Measurements from ENCODE around the gene LY6G6F. TPM values are rescaled to one million over a fixed set of nuclear protein-coding genes. Genes with fewer than 3 reads are reported as not detected.

Gene LY6G6F
- total and polyA plus RNA-seq, 10 of the 15 experiments (the other 5 are each of a cell fraction or from before 2014, with no cell fraction given) = not detected

- no peak for TF ChIP-seq TBL1XR1 (IDR thresholded peaks at IDR 0.05; ENCODE audit: low read depth, low read length)
Measured at GRCh38 chr6:31737315-31737990, 30.8 kb downstream of the LY6G6F start (continued).

GRCh38 chr6:31737991-31738979 is 31.6 kb downstream of the LY6G6F start:
- intact Hi-C loops (cut with micrococcal nuclease; ENCODE audit: unreplicated experiment) = loop anchor here (2.0 to 5.0 kb wide), 4 partner anchors 35 to 195 kb away; partner anchors contain the start of genes ABHD16A, CSNK2B, DDX39B and HSPA1B
- BruUV-seq (replicated peaks) = no TSS peak
- peaks cover 28% of the 10 kb centered on the region for H3K4me1 ChIP-seq (ENCODE audit: control insufficient read depth, insufficient read depth, low read length)
- peak; percentile 75 for DNase-seq (ENCODE audit: low read depth, low spot score)
- no peaks in the 10 kb centered on the region for H3K27me3 ChIP-seq (replicated peaks in 1 of 2; ENCODE audit: control insufficient read depth in 2 of 2, insufficient read depth in 2 of 2, low read length in 1 of 2)
- POLR2A ChIA-PET = interaction anchor here (0.7 to 9.7 kb wide), 28 partner anchors 9 to 438 kb away, joined by 3 to 158 read pairs (median 6); partner anchors contain the start of genes ABHD16A, BAG6, C6orf47 and DDAH2
- H3K79me2 ChIP-seq (ENCODE audit: control insufficient read depth, insufficient read depth, low read length) = peaks cover 48% of the 10 kb centered on the region
- H2AFZ ChIP-seq (ENCODE audit: control insufficient read depth, low read depth, low read length) = peak overlapping the region; percentile 50
- H4K20me1 ChIP-seq (ENCODE audit: control insufficient read depth, insufficient read depth) = 0 out of 2 replicates have a peak, but pooled peaks cover 4% of the 10 kb centered on the region
- peaks cover 6 to 8% of the 10 kb centered on the region in 2 experiments; a peak in 3 of 4 replicates for H3K36me3 ChIP-seq (ENCODE audit: control insufficient read depth in 2 of 2, insufficient read depth in 2 of 2, low read length in 1 of 2)
- H3K27ac ChIP-seq (ENCODE audit: control insufficient read depth, insufficient read depth) = peak overlapping the region; percentile 99
- peak; percentile 49 for FAIRE-seq
- peak overlapping the region; percentile 98 for H3K9ac ChIP-seq (ENCODE audit: control insufficient read depth, insufficient read depth, low read length)
- SMC1A ChIA-PET (ENCODE audit: uncharacterized antibody, unreplicated experiment) = interaction anchor here (0.6 to 6.3 kb wide), 33 partner anchors 10 to 398 kb away, joined by 3 to 45 read pairs (median 5); partner anchors contain the start of genes ABHD16A, DDAH2, GPANK1 and HSPA1A
- peak overlapping the region; percentile 100 for H3K4me3 ChIP-seq
- RAD21 ChIA-PET (ENCODE audit: unreplicated experiment) = interaction anchor here (0.6 to 6.0 kb wide), 24 partner anchors 8 to 242 kb away, joined by 3 to 53 read pairs (median 6); partner anchors contain the start of genes ABHD16A, AIF1, DDAH2 and DDX39B
- 0% methylated on average over 6 of the region's 6 CpGs for WGBS (ENCODE audit: insufficient coverage, insufficient replicate concordance, low lambda C conversion rate, missing lambda C conversion rate)
- no peaks in the 10 kb centered on the region for H3K9me3 ChIP-seq (replicated peaks; ENCODE audit: control insufficient read depth, insufficient read depth, low read length)
- peak overlapping the region; percentile 73 for H3K4me2 ChIP-seq (ENCODE audit: control insufficient read depth, insufficient read depth)
- peak; percentile 30 for ATAC-seq
- in situ Hi-C loops (cut with MboI) = no loop called here
- CTCF ChIA-PET = interaction anchor here (0.6 to 15.8 kb wide), 30 partner anchors 9 to 240 kb away, joined by 3 to 208 read pairs (median 3); partner anchors contain the start of genes ABHD16A, AIF1, ATP6V1G2 and DDAH2
- TF ChIP-seq RELB (IDR thresholded peaks at IDR 0.05; ENCODE audit: low read depth) = peak; percentile 82
- TF ChIP-seq DPF2 (IDR thresholded peaks at IDR 0.05) = peak; percentile 61
- peak; percentile 79; the same call in 1 of the 2 replicates for TF ChIP-seq ZBED1 (IDR thresholded peaks at IDR 0.05; ENCODE audit: borderline replicate concordance)
- peak; percentile 61 to 73; a peak in 3 of 4 replicates for TF ChIP-seq EP300 (IDR thresholded peaks at IDR 0.05; ENCODE audit: borderline replicate concordance in 1 of 2, control insufficient read depth in 1 of 2, low read depth in 2 of 2, low read length in 2 of 2)
- TF ChIP-seq MTA3 (IDR thresholded peaks at IDR 0.05; ENCODE audit: borderline replicate concordance, low read length) = no peak
- no peak for TF ChIP-seq TAF1 (IDR thresholded peaks at IDR 0.05; ENCODE audit: borderline replicate concordance, low read depth, low read length)
- TF ChIP-seq EZH2 (IDR thresholded peaks at IDR 0.05; ENCODE audit: borderline replicate concordance, control insufficient read depth, low read depth, low read length) = no peak
- TF ChIP-seq SIN3A (IDR thresholded peaks at IDR 0.05; ENCODE audit: low read depth, low read length) = peak; percentile 72; the same call in 1 of the 2 replicates
- TF ChIP-seq POLR2AphosphoS5 (IDR thresholded peaks at IDR 0.05; ENCODE audit: low read length) = peak; percentile 60
- peak; percentile 98 for TF ChIP-seq IKZF1 (conservative IDR thresholded peaks at IDR 0.05)
- no peak for TF ChIP-seq E2F4 (IDR thresholded peaks at IDR 0.05; ENCODE audit: low read depth, low read length)

Measured in GM12878 (cell line).